ENCODE results near the gene ABI3BP. TPM values are rescaled to one million over a fixed set of nuclear protein-coding genes. Genes with fewer than 3 reads are reported as not detected.

Gene ABI3BP
- total RNA-seq, 2 experiments from 2014 or later: not detected

GRCh38 chr3:100928638-100929428 is 64.4 kb downstream of the ABI3BP start:
- POLR2A ChIA-PET: no interaction called here
- TF ChIP-seq CTCF (IDR thresholded peaks at IDR 0.05): no peak

DNA sequence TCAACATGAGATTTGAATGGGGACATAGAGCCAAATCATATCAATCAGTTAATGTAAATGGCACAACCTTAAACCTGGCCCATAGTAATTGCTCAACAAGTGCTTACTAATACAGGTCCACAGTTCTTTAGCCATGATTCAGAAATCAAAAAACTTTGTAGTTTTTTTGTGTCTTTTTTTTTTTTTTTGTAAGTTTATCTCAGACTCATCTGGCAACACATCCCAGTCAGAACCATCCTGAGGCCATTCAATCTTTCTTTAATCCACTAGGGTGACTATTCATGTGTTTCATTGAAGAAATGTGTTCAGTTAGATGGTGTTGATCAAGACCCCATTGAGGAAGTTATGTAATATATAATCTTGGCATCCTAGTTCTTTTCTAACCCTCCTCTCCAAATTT is 65.4 kb downstream of the ABI3BP start:
- Histone ChIP-seq H3K27me3 (ENCODE audit: control insufficient read depth in 1 of 2, insufficient read depth in 2 of 2, low read length in 2 of 2) (no peaks in the 10 kb centered on the region), H3K27ac (ENCODE audit: low read depth in 1 of 2, low read length in 2 of 2) (no peak overlapping the region), H3K4me1 (ENCODE audit: insufficient read depth, low read length) (no peaks in the 10 kb centered on the region), H3K9me3 (ENCODE audit: control insufficient read depth in 1 of 2, insufficient read depth in 1 of 2, low read length in 2 of 2) (no peaks in the 10 kb centered on the region), H3K4me3 (ENCODE audit: low read length) (no peak overlapping the region), H3K36me3 (ENCODE audit: insufficient read depth, low read length) (no peaks in the 10 kb centered on the region)
- H3K4me1 Mint-ChIP-seq (ENCODE audit: low read depth): no peaks in the 10 kb centered on the region
- no peak for TF ChIP-seq CTCF (IDR thresholded peaks at IDR 0.05)
- ATAC-seq (ENCODE audit: poor library complexity): no peak
- no peaks in the 10 kb centered on the region for H3K27me3 Mint-ChIP-seq
- ChIA-PET POLR2A (no interaction called here), CTCF (no interaction called here)
- DNase-seq: no peak
- no peaks in the 10 kb centered on the region for H3K36me3 Mint-ChIP-seq (ENCODE audit: low read depth)
- H3K27ac Mint-ChIP-seq: no peak overlapping the region
- H3K9me3 Mint-ChIP-seq: no peaks in the 10 kb centered on the region
- intact Hi-C loops (cut with DNase I, micrococcal nuclease): no loop called here
- no peak overlapping the region for H3K4me3 Mint-ChIP-seq

More at GRCh38 chr3:100928638-100929428, 64.4 kb downstream of the ABI3BP start:
- H3K27ac ChIP-seq (ENCODE audit: low read depth in 1 of 2, low read length in 2 of 2): no peak overlapping the region
- Mint-ChIP-seq H3K27me3 (no peaks in the 10 kb centered on the region), H3K4me3 (no peak overlapping the region), H3K36me3 (ENCODE audit: low read depth) (no peaks in the 10 kb centered on the region), H3K27ac (no peak overlapping the region), H3K4me1 (ENCODE audit: low read depth) (no peaks in the 10 kb centered on the region), H3K9me3 (no peaks in the 10 kb centered on the region)
- H3K4me3 ChIP-seq (ENCODE audit: low read length): no peak overlapping the region
- DNase-seq (no peak), ATAC-seq (ENCODE audit: poor library complexity) (no peak)
- intact Hi-C loops (cut with DNase I, micrococcal nuclease): no loop called here
- CTCF ChIA-PET: no interaction called here
- H3K4me1 ChIP-seq (ENCODE audit: insufficient read depth, low read length): no peaks in the 10 kb centered on the region
- H3K27me3 ChIP-seq (ENCODE audit: control insufficient read depth in 1 of 2, insufficient read depth in 2 of 2, low read length in 2 of 2): no peaks in the 10 kb centered on the region
- no peaks in the 10 kb centered on the region for H3K36me3 ChIP-seq (ENCODE audit: insufficient read depth, low read length)
- H3K9me3 ChIP-seq (ENCODE audit: control insufficient read depth in 1 of 2, insufficient read depth in 1 of 2, low read length in 2 of 2): no peaks in the 10 kb centered on the region

DNA sequence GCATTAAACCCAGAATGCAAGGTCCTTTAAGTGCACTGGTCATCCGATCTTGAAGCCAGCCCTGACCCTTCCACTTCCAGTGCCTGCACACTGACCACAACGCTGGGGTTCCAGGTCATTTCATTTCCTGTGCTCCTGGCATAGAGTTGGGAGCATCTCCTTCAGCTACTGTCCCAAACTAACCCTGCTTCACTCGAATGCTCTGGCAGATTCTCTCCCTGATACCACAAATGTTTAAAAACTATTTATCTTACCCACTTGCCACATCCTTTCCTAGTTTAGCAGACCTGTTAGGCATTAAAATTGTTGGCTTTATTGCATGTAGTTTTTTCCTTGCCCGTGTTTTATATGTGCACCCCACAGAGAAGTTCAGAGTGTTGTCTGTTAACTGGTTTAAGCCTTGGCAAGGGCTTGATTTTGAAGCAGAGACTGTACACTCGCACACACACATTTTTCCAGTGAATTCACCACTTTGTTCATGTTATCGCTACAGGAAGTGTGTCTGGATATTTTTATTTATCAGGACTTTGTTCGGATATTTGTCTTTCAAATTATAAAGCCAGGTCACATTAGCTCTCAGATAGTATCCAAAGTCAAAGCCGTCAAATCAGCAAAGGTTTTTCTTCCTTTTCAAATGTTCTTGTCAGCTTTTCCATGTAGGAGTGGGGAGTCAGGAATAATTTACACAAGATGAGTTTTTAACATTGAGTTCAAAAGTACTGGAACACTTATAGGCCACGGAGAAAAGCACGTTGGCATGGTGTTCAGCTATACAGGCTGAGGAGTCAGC is 77.3 kb downstream of the ABI3BP start:
- Mint-ChIP-seq H3K27ac (no peak overlapping the region), H3K36me3 (ENCODE audit: low read depth) (no peaks in the 10 kb centered on the region), H3K27me3 (no peaks in the 10 kb centered on the region), H3K4me3 (no peak overlapping the region), H3K9me3 (no peaks in the 10 kb centered on the region), H3K4me1 (ENCODE audit: low read depth) (no peaks in the 10 kb centered on the region)
- POLR2A ChIA-PET: no interaction called here
- Histone ChIP-seq H3K36me3 (ENCODE audit: insufficient read depth, low read length) (no peaks in the 10 kb centered on the region), H3K27me3 (ENCODE audit: control insufficient read depth in 1 of 2, insufficient read depth in 2 of 2, low read length in 2 of 2) (peaks cover 0 to 4% of the 10 kb centered on the region in 2 experiments), H3K4me3 (ENCODE audit: low read length) (no peak overlapping the region), H3K27ac (ENCODE audit: low read depth in 1 of 2, low read length in 2 of 2) (no peak overlapping the region), H3K4me1 (ENCODE audit: insufficient read depth, low read length) (no peaks in the 10 kb centered on the region), H3K9me3 (ENCODE audit: control insufficient read depth in 1 of 2, insufficient read depth in 1 of 2, low read length in 2 of 2) (peaks cover 0 to 3% of the 10 kb centered on the region in 2 experiments)
- DNase-seq (no peak), ATAC-seq (ENCODE audit: poor library complexity) (no peak)
- intact Hi-C loops (cut with DNase I, micrococcal nuclease): no loop called here
- no peak for TF ChIP-seq CTCF (IDR thresholded peaks at IDR 0.05)
- CTCF ChIA-PET: no interaction called here

Data from CD4-positive, alpha-beta T cell (primary cell).